PC-3 (cell line): ENCODE data around the gene GRIN3B. TPM values are rescaled to one million over a fixed set of nuclear protein-coding genes. Genes with fewer than 3 reads are reported as not detected.

ENCODE experiments used
- ATAC-seq: fragments of 200-7000 bp; cut with Tn5 transposase; 2 replicates; pipeline ENCODE4 v1.9.1; 2020; ENCODE audit warnings: mild to moderate bottlenecking, moderate library complexity
- BruUV-seq: library from RNA; stranded (reverse); fragments of 400-500 nt; replicated peaks from 2 replicates; lab custom pipeline; 2021; lab: Mats Ljungman, UMichigan
- CTCF ChIA-PET: fragments of 300-600 bp; sonication (Branson Sonifier 250); formaldehyde crosslinking; loops from one replicate; lab custom pipeline; 2022; ENCODE audit warnings: antibody characterized with exemption; lab: Charles Lee
- POLR2A ChIA-PET: fragments of 300-600 bp; sonication (Branson Sonifier 250); formaldehyde crosslinking; loops from one replicate; lab custom pipeline; 2022; ENCODE audit warnings: antibody characterized with exemption; ENCODE audit not compliant: unreplicated experiment; lab: Charles Lee
- DNase-seq: peaks from one replicate; pipeline ENCODE4 v3.0.0-alpha.2; 2015
- H2AFZ ChIP-seq: fragments of 300-600 bp; sonication (generic); 2 replicates; pipeline ENCODE4 v1.6.0; 2016; ENCODE audit warnings: antibody characterized with exemption, low read length
- H3F3A ChIP-seq: fragments of 300-600 bp; sonication (generic); one replicate; pipeline ENCODE4 v1.6.0; 2017; ENCODE audit warnings: antibody characterized with exemption, low read length, control low read depth, mild to moderate bottlenecking; ENCODE audit not compliant: unreplicated experiment
- H3K27ac ChIP-seq: fragments of 300-600 bp; sonication (generic); 2 replicates; pipeline ENCODE4 v1.5.1; 2016; ENCODE audit warnings: mild to moderate bottlenecking, low read length
- H3K27me3 ChIP-seq: fragments of 300-600 bp; sonication (generic); 2 replicates; pipeline ENCODE4 v1.6.1; 2016; ENCODE audit warnings: low read length, mixed read lengths
- H3K36me3 ChIP-seq: fragments of 300-600 bp; sonication (generic); 2 replicates; pipeline ENCODE4 v1.6.1; 2016; ENCODE audit warnings: low read depth, mixed run types, low read length, mixed read lengths
- H3K4me1 ChIP-seq: fragments of 300-600 bp; sonication (generic); 2 replicates; pipeline ENCODE4 v1.5.1; 2016; ENCODE audit warnings: low read length; ENCODE audit not compliant: insufficient read depth
- H3K4me2 ChIP-seq: fragments of 300-600 bp; sonication (generic); 2 replicates; pipeline ENCODE4 v1.6.0; 2016; ENCODE audit warnings: low read length
- H3K4me3 ChIP-seq: fragments of 300-600 bp; sonication (generic); 2 replicates; pipeline ENCODE4 v1.5.1; 2016; ENCODE audit warnings: mild to moderate bottlenecking, low read length, mixed read lengths
- H3K79me2 ChIP-seq: fragments of 300-600 bp; sonication (generic); 2 replicates; pipeline ENCODE4 v1.6.1; 2017; ENCODE audit warnings: low read length, mixed read lengths
- H3K9ac ChIP-seq: fragments of 300-600 bp; sonication (generic); 2 replicates; pipeline ENCODE4 v1.6.0; 2016; ENCODE audit warnings: mild to moderate bottlenecking, low read length
- H3K9me2 ChIP-seq: fragments of 300-600 bp; sonication (generic); replicated peaks from 2 replicates; pipeline ENCODE4 v1.6.1; 2016; ENCODE audit warnings: mixed run types, low read length, mixed read lengths
- H3K9me3 ChIP-seq: fragments of 300-600 bp; sonication (generic); 2 replicates; pipeline ENCODE4 v1.6.1; 2016; ENCODE audit warnings: low read length, mixed read lengths
- H4K20me1 ChIP-seq: fragments of 300-600 bp; sonication (generic); 2 replicates; pipeline ENCODE4 v1.6.1; 2016; ENCODE audit warnings: low read length, mixed read lengths
- CTCF ChIP-seq: fragments of 300-600 bp; sonication (generic); conservative IDR thresholded peaks from 2 replicates; pipeline ENCODE4 v1.5.1; 2017; ENCODE audit warnings: antibody characterized with exemption, low read depth, mild to moderate bottlenecking, low read length
- EZH2 ChIP-seq: fragments of 300-600 bp; sonication (generic); IDR thresholded peaks from one replicate; pipeline ENCODE4 v1.6.1; 2017; ENCODE audit warnings: antibody characterized with exemption, mild to moderate bottlenecking, low read length; ENCODE audit not compliant: unreplicated experiment
- EZH2phosphoT487 ChIP-seq: fragments of 300-600 bp; sonication (generic); IDR thresholded peaks from 2 replicates; pipeline ENCODE4 v1.6.1; 2018; ENCODE audit warnings: mild to moderate bottlenecking, antibody characterized with exemption, low read length, borderline replicate concordance
- intact Hi-C: fragments of 100-400 bp; cut with micrococcal nuclease; formaldehyde crosslinking; loops from 2 replicates; pipeline ENCODE4 v1.9.0; 2023
- total RNA-seq: library from RNA; depleted of rRNA; stranded (reverse); fragments of >200 nt; gene quantifications from 2 replicates; pipeline ENCODE4 v1.2.3, GENCODE V29; 2014

Gene GRIN3B
- total RNA-seq, 1 experiment from 2014 or later = 0.69 TPM

GRCh38 chr19:974564-975257, 25.5 kb upstream of the GRIN3B start:
- no TSS peak for BruUV-seq
- no peak overlapping the region for H2AFZ ChIP-seq
- no peak for ATAC-seq
- intact Hi-C loops = no loop called here
- ChIA-PET POLR2A (no interaction called here), CTCF (no interaction called here)
- no peak for TF ChIP-seq EZH2phosphoT487
- TF ChIP-seq CTCF = no peak
- no peak for TF ChIP-seq EZH2
- DNase-seq = no peak
- H3K4me2 ChIP-seq = no peak overlapping the region
- no peak overlapping the region for H3K27ac ChIP-seq
- H3F3A ChIP-seq = no peaks in the 10 kb centered on the region
- H4K20me1 ChIP-seq = no peaks in the 10 kb centered on the region
- 0 out of 2 replicates have a peak, but pooled peaks cover 4% of the 10 kb centered on the region for H3K9me3 ChIP-seq
- H3K4me1 ChIP-seq = no peaks in the 10 kb centered on the region
- no peak overlapping the region for H3K4me3 ChIP-seq
- H3K79me2 ChIP-seq = no peaks in the 10 kb centered on the region
- H3K27me3 ChIP-seq = no peaks in the 10 kb centered on the region
- no peaks in the 10 kb centered on the region for H3K9me2 ChIP-seq
- H3K36me3 ChIP-seq = peaks cover 7% of the 10 kb centered on the region
- H3K9ac ChIP-seq = no peak overlapping the region

- ATAC-seq = no peak
- no TSS peak for BruUV-seq
- H3K4me3 ChIP-seq = no peak overlapping the region
- H3F3A ChIP-seq = no peaks in the 10 kb centered on the region
- no peaks in the 10 kb centered on the region for H3K27me3 ChIP-seq
- ChIA-PET CTCF (no interaction called here), POLR2A (no interaction called here)
- H3K9me2 ChIP-seq = no peaks in the 10 kb centered on the region
- no peaks in the 10 kb centered on the region for H3K36me3 ChIP-seq
- H3K4me1 ChIP-seq = no peaks in the 10 kb centered on the region
- H3K27ac ChIP-seq = no peak overlapping the region
- no peak overlapping the region for H3K4me2 ChIP-seq
- TF ChIP-seq EZH2 (no peak), CTCF (no peak), EZH2phosphoT487 (no peak)
- no peak for DNase-seq
- no peak overlapping the region for H3K9ac ChIP-seq
- no peaks in the 10 kb centered on the region for H3K79me2 ChIP-seq
- intact Hi-C loops = no loop called here
- no peaks in the 10 kb centered on the region for H4K20me1 ChIP-seq
- H2AFZ ChIP-seq = no peak overlapping the region
- no peaks in the 10 kb centered on the region for H3K9me3 ChIP-seq
Observed at GRCh38 chr19:976476-976875, 23.7 kb upstream of the GRIN3B start.

GRCh38 chr19:977058-977464, 23.2 kb upstream of the GRIN3B start:
- POLR2A ChIA-PET = no interaction called here

More at GRCh38 chr19:977058-977464, 23.2 kb upstream of the GRIN3B start:
- H3K9me2 ChIP-seq = no peaks in the 10 kb centered on the region
- DNase-seq (no peak), ATAC-seq (no peak)
- no peaks in the 10 kb centered on the region for H3K27me3 ChIP-seq
- H3K4me2 ChIP-seq = no peak overlapping the region
- BruUV-seq = no TSS peak
- H3F3A ChIP-seq = no peaks in the 10 kb centered on the region
- no peak for TF ChIP-seq CTCF
- TF ChIP-seq EZH2 = no peak
- no peak for TF ChIP-seq EZH2phosphoT487
- H3K9me3 ChIP-seq = no peaks in the 10 kb centered on the region
- no peaks in the 10 kb centered on the region for H3K4me1 ChIP-seq
- CTCF ChIA-PET = no interaction called here
- H4K20me1 ChIP-seq = no peaks in the 10 kb centered on the region
- H3K4me3 ChIP-seq = no peak overlapping the region
- no peaks in the 10 kb centered on the region for H3K36me3 ChIP-seq
- H3K79me2 ChIP-seq = no peaks in the 10 kb centered on the region
- no peak overlapping the region for H3K27ac ChIP-seq
- H3K9ac ChIP-seq = no peak overlapping the region
- intact Hi-C loops = no loop called here
- H2AFZ ChIP-seq = no peak overlapping the region
